Measurements from ENCODE around the gene MFAP4. TPM values are rescaled to one million over a fixed set of nuclear protein-coding genes. Genes with fewer than 3 reads are reported as not detected.
A peak's percentile ranks its signal among the peaks of the same experiment; 100 is the strongest.

Gene MFAP4
- total RNA-seq, 1 experiment from 2014 or later: 1.5 TPM

- Mint-ChIP-seq H3K27ac (peak overlapping the region; percentile 73 to 99 (median 98); a peak in 6 of 7 replicates), H3K4me3 (peak overlapping the region; percentile 97 to 98), H3K4me1 (peaks cover 13 to 29% of the 10 kb centered on the region in 2 experiments), H3K27me3 (ENCODE audit: low read depth) (no peaks in the 10 kb centered on the region), H3K9me3 (no peaks in the 10 kb centered on the region), H3K36me3 (ENCODE audit: insufficient read depth in 1 of 3, low read depth in 3 of 3) (peaks cover 20 to 32% (median 28%) of the 10 kb centered on the region in 3 experiments; a peak in 6 of 7 replicates)
- Histone ChIP-seq H3K56ac (ENCODE audit: insufficient read length, low read depth, low read length) (no peak overlapping the region), H3K79me1 (ENCODE audit: insufficient read depth, low read depth, low read length, poor library complexity, severe bottlenecking) (peaks cover 6% of the 10 kb centered on the region), H4K20me1 (ENCODE audit: control insufficient read depth, insufficient read depth, insufficient read length) (no peaks in the 10 kb centered on the region), H3K9ac (ENCODE audit: extremely low read depth, insufficient read length, low read length) (peak overlapping the region; percentile 73), H2BK15ac (ENCODE audit: low read depth, low read length) (no peak overlapping the region), H2BK20ac (ENCODE audit: low read depth, low read length, poor library complexity, severe bottlenecking) (no peak overlapping the region), H2BK5ac (ENCODE audit: insufficient read length, low read length) (no peak overlapping the region), H2BK120ac (ENCODE audit: low read depth, low read length, poor library complexity, severe bottlenecking) (no peak overlapping the region), H3K14ac (ENCODE audit: insufficient read depth, low read length) (no peak overlapping the region), H3K79me2 (ENCODE audit: insufficient read depth, low read length) (peaks cover 4% of the 10 kb centered on the region; the same call in 1 of the 2 replicates), H3K9me3 (ENCODE audit: control insufficient read depth, low read depth, low read length) (no peaks in the 10 kb centered on the region), H3K27ac (ENCODE audit: insufficient read length, low read depth, low read length) (no peak overlapping the region), H3K18ac (ENCODE audit: insufficient read length, low read depth, low read length) (no peak overlapping the region), H3K23me2 (ENCODE audit: insufficient read length, low read depth, low read length, poor library complexity, severe bottlenecking) (peaks cover 7% of the 10 kb centered on the region), H3K27me3 (ENCODE audit: insufficient read depth, low read length) (no peaks in the 10 kb centered on the region), H3K4ac (ENCODE audit: low read depth, low read length) (no peak overlapping the region), H2BK12ac (ENCODE audit: insufficient read length, low read depth, low read length) (no peak overlapping the region), H4K8ac (replicated peaks; ENCODE audit: insufficient read length, low read depth, low read length) (no peak overlapping the region), H3T11ph (ENCODE audit: low read length) (no peak overlapping the region), H4K5ac (ENCODE audit: insufficient read length, low read depth, low read length) (no peak overlapping the region), H2AFZ (ENCODE audit: low read length) (no peak overlapping the region), H2AK5ac (ENCODE audit: insufficient read length, low read length) (no peak overlapping the region), H3K4me2 (ENCODE audit: insufficient read depth, insufficient read length, low read length) (peak overlapping the region; percentile 93), H3K4me1 (ENCODE audit: insufficient read depth, low read length) (peaks cover 2% of the 10 kb centered on the region; the same call in 1 of the 2 replicates), H3K23ac (ENCODE audit: insufficient read length, low read depth, low read length) (no peak overlapping the region), H4K91ac (ENCODE audit: insufficient read length, low read depth, low read length) (no peak overlapping the region)
- no CpG with 5 or more reads among the region's 2 CpGs for WGBS (ENCODE audit: extremely low coverage, insufficient read length, low lambda C conversion rate)
- no peak for TF ChIP-seq CTCF (conservative IDR thresholded peaks at IDR 0.05)
- no peak for DNase-seq
These were observed 10.2 kb downstream of the MFAP4 start for GRCh38 chr17:19376811-19377210.

Measured in H9 (cell line).